HCT116 (cell line): ENCODE measurements around the gene TMEM260. TPM values are rescaled to one million over a fixed set of nuclear protein-coding genes. Genes with fewer than 3 reads are reported as not detected.

Experiments
- ATAC-seq: fragments of 200-7000 bp; cut with Tn5 transposase; 2 replicates; pipeline ENCODE4 v1.9.1; 2020; ENCODE audit warnings: mild to moderate bottlenecking, moderate library complexity
- BruUV-seq: library from RNA; stranded (reverse); fragments of 400-500 nt; replicated peaks from 2 replicates; lab custom pipeline; 2021; lab: Mats Ljungman, UMichigan
- CTCF ChIA-PET: fragments of 300-600 bp; sonication (Branson Sonifier 250); formaldehyde crosslinking; loops from one replicate; lab custom pipeline; 2021; ENCODE audit warnings: antibody characterized with exemption; lab: Charles Lee
- POLR2A ChIA-PET: fragments of 300-600, 350-600 bp; sonication (Branson Sonifier 250); formaldehyde crosslinking; loops from one replicate; lab custom pipeline; 2021; ENCODE audit warnings: antibody characterized with exemption; lab: Charles Lee
- RAD21 ChIA-PET, 2 experiments: fragments of 300-600 bp; sonication (Branson Sonifier 250); formaldehyde crosslinking; loops; one replicate each; lab custom pipeline; 2023; ENCODE audit warnings: low total read pairs in 2 of 2; ENCODE audit not compliant: uncharacterized antibody in 2 of 2, unreplicated experiment in 2 of 2, low non-redundant PET in 1 of 2; lab: Charles Lee
- DNase-seq: peaks from one replicate; pipeline ENCODE4 v3.0.0-alpha.2; 2010; ENCODE audit warnings: low read depth, low spot score
- H2AFZ ChIP-seq: fragments of 200-600 bp; shearing (Covaris generic), sonication (generic); 2 replicates; pipeline ENCODE4 v1.6.1; 2017; ENCODE audit warnings: low read depth, mixed run types, mixed read lengths, antibody characterized with exemption, low read length; ENCODE audit not compliant: poor library complexity, severe bottlenecking
- H3K27ac ChIP-seq: 2 replicates; pipeline ENCODE4 v1.5.1; 2012; ENCODE audit warnings: low read depth, low read length
- H3K27me3 ChIP-seq: fragments of 200-600 bp; sonication (generic); 2 replicates; pipeline ENCODE4 v1.6.1; 2016; ENCODE audit warnings: mixed run types, low read length, mixed read lengths; ENCODE audit not compliant: insufficient read depth
- H3K36me3 ChIP-seq, 2 experiments: fragments of 200-500 bp in 1 of 2; fragments of 200-600 bp in 1 of 2; sonication (Bioruptor generic) in 1 of 2; sonication (generic) in 1 of 2; 2 replicates each; pipeline versions ENCODE4 v1.5.1 to v1.6.1; 2014 to 2016; ENCODE audit warnings: low read length in 2 of 2, inconsistent platforms in 1 of 2, mixed read lengths in 1 of 2, mixed run types in 1 of 2; ENCODE audit not compliant: insufficient read depth in 2 of 2, control insufficient read depth in 1 of 2
- H3K4me1 ChIP-seq, 2 experiments: fragments of 200-600 bp in 1 of 2; sonication (generic) in 1 of 2; 2 replicates each; pipeline versions ENCODE4 v1.5.1 to v1.6.1; 2012 to 2017; ENCODE audit warnings: low read length in 2 of 2, inconsistent platforms in 1 of 2, mild to moderate bottlenecking in 1 of 2, mixed read lengths in 1 of 2, mixed run types in 1 of 2, moderate library complexity in 1 of 2; ENCODE audit not compliant: insufficient read depth in 2 of 2, control insufficient read depth in 1 of 2
- H3K4me2 ChIP-seq: fragments of 200-600 bp; sonication (generic); 2 replicates; pipeline ENCODE4 v1.6.1; 2017; ENCODE audit warnings: mixed run types, low read length, mixed read lengths
- H3K4me3 ChIP-seq, 2 experiments: fragments of 200-600 bp in 1 of 2; sonication (generic) in 1 of 2; replicated peaks in 1 of 2; 2 replicates each; pipeline ENCODE4 v1.5.1; 2011 to 2016; ENCODE audit warnings: low read length in 2 of 2, control low read depth in 1 of 2, low read depth in 1 of 2, mild to moderate bottlenecking in 1 of 2, mixed read lengths in 1 of 2, mixed run types in 1 of 2
- H3K79me2 ChIP-seq: fragments of 200-600 bp; sonication (generic); 2 replicates; pipeline ENCODE4 v1.6.1; 2017; ENCODE audit warnings: mild to moderate bottlenecking, mixed run types, low read length, moderate library complexity, mixed read lengths; ENCODE audit not compliant: insufficient read depth
- H3K9ac ChIP-seq: fragments of 200-600 bp; sonication (generic); 2 replicates; pipeline ENCODE4 v1.6.1; 2016; ENCODE audit warnings: low read length, mixed read lengths
- H3K9me2 ChIP-seq: fragments of 200-600 bp; sonication (generic), shearing (Covaris generic); 2 replicates; pipeline ENCODE4 v1.6.1; 2017; ENCODE audit warnings: mixed run types, mild to moderate bottlenecking, moderate library complexity; ENCODE audit not compliant: insufficient read depth
- H3K9me3 ChIP-seq, 2 experiments: fragments of 200-500 bp in 1 of 2; fragments of 200-600 bp in 1 of 2; sonication (Bioruptor generic) in 1 of 2; sonication (generic) in 1 of 2; 2 replicates each; pipeline ENCODE4 v1.6.1; 2014 to 2017; ENCODE audit warnings: low read length in 2 of 2, mixed read lengths in 2 of 2, inconsistent platforms in 1 of 2, low read depth in 1 of 2, mild to moderate bottlenecking in 1 of 2, mixed run types in 1 of 2, moderate library complexity in 1 of 2; ENCODE audit not compliant: control insufficient read depth in 1 of 2, insufficient read depth in 1 of 2
- H4K20me1 ChIP-seq: fragments of 200-600 bp; sonication (generic), shearing (Covaris generic); 2 replicates; pipeline ENCODE4 v1.6.1; 2017; ENCODE audit warnings: mixed run types, mild to moderate bottlenecking, moderate library complexity; ENCODE audit not compliant: insufficient read depth
- EGR1 ChIP-seq: IDR thresholded peaks from 2 replicates; pipeline ENCODE4 v1.6.1; 2012; ENCODE audit warnings: low read depth
- EZH2 ChIP-seq: fragments of 200-600 bp; sonication (generic); IDR thresholded peaks from 2 replicates; pipeline ENCODE4 v1.6.1; 2017; ENCODE audit warnings: antibody characterized with exemption, mixed run types
- FOSL1 ChIP-seq: IDR thresholded peaks from 2 replicates; pipeline ENCODE4 v1.6.1; 2012; ENCODE audit warnings: low read depth
- RAD21 ChIP-seq: IDR thresholded peaks from 2 replicates; pipeline ENCODE4 v1.6.1; 2012; ENCODE audit warnings: low read depth, mild to moderate bottlenecking
- YY1 ChIP-seq: IDR thresholded peaks from 2 replicates; pipeline ENCODE4 v1.6.1; 2011; ENCODE audit warnings: low read length, low read depth, moderate library complexity, mild to moderate bottlenecking; ENCODE audit not compliant: insufficient replicate concordance; ENCODE audit errors: extremely low read depth
- ZFX ChIP-seq: fragments of 450-650 bp; IDR thresholded peaks from 2 replicates; pipeline ENCODE4 v1.6.1; 2017
- intact Hi-C: fragments of 100-400 bp; cut with micrococcal nuclease; formaldehyde crosslinking; loops from 2 replicates; pipeline ENCODE4 v1.10.0; 2022
- total RNA-seq: library from RNA; stranded (reverse); gene quantifications from one replicate; pipeline ENCODE4 v1.2.1, GENCODE V29; 2021; ENCODE audit not compliant: unreplicated experiment
- TF ChIP-seq, protein P1 (sequence below): IDR thresholded peaks from 2 replicates; pipeline ENCODE4 v1.6.1; 2011; ENCODE audit warnings: mild to moderate bottlenecking, low read length, moderate library complexity; ENCODE audit not compliant: insufficient replicate concordance; ENCODE audit errors: extremely low read depth

TMEM260 gene
- total RNA-seq, 1 experiment from 2014 or later: 12.5 TPM

DNA sequence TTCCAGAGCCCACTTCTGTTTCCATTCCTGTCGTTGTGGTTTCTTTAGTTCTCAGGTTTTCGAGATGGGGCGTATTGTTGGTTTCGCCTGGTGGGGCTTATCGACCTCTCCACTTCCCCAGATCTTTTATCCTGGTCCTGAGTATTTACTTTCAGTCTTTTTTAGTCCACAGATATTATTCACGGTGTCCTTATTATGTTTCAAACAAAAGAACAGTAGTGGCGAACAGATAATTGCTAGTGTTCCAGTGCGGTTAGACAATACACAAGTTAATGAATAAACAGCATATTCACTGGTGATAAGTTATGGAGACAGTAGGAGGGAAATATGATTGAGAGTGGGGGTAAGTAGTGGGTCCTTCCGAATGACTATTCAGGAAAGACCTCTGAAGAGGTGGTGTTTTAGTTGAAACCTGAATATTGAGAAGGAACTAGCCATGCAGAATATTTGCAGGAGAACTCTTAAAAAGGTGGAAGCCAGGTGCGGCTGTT, 668 bp downstream of the TMEM260 start:
- ChIA-PET POLR2A (interaction anchor here (0.9 to 1.0 kb wide), 5 partner anchors 8 to 72 kb away, joined by 3 to 5 read pairs (median 4); no protein-coding TSS in a partner anchor), CTCF (interaction anchor here (0.8 to 1.0 kb wide), 2 partner anchors 11 to 90 kb away, joined by 4 to 5 read pairs; no protein-coding TSS in a partner anchor), RAD21 (no interaction called here)
- peaks cover 44% of the 10 kb centered on the region for H3K79me2 ChIP-seq
- no peak for ATAC-seq
- peaks cover 10 to 15% of the 10 kb centered on the region in 2 experiments for H3K4me1 ChIP-seq
- H3K27ac ChIP-seq: peak overlapping the region; percentile 50; the same call in 1 of the 2 replicates
- intact Hi-C loops: no loop called here
- no peak for TF ChIP-seq FOSL1
- DNase-seq: no peak
- H3K4me3 ChIP-seq: peak overlapping the region; percentile 88 to 97
- H3K27me3 ChIP-seq: no peaks in the 10 kb centered on the region
- H3K36me3 ChIP-seq: no peaks in the 10 kb centered on the region
- no peaks in the 10 kb centered on the region for H3K9me3 ChIP-seq
- no peaks in the 10 kb centered on the region for H3K9me2 ChIP-seq
- peak overlapping the region; percentile 88 for H3K9ac ChIP-seq
- no peaks in the 10 kb centered on the region for H4K20me1 ChIP-seq
- no peak overlapping the region for H2AFZ ChIP-seq
- BruUV-seq: TSS peak; percentile 65
- H3K4me2 ChIP-seq: peak overlapping the region; percentile 94

- H4K20me1 ChIP-seq: no peaks in the 10 kb centered on the region
- ChIA-PET POLR2A (no interaction called here), CTCF (no interaction called here)
- TF ChIP-seq RAD21 (no peak), FOSL1 (no peak), YY1 (no peak), EZH2 (no peak), EGR1 (no peak), ZFX (no peak)
- TF ChIP-seq, protein P1, sequence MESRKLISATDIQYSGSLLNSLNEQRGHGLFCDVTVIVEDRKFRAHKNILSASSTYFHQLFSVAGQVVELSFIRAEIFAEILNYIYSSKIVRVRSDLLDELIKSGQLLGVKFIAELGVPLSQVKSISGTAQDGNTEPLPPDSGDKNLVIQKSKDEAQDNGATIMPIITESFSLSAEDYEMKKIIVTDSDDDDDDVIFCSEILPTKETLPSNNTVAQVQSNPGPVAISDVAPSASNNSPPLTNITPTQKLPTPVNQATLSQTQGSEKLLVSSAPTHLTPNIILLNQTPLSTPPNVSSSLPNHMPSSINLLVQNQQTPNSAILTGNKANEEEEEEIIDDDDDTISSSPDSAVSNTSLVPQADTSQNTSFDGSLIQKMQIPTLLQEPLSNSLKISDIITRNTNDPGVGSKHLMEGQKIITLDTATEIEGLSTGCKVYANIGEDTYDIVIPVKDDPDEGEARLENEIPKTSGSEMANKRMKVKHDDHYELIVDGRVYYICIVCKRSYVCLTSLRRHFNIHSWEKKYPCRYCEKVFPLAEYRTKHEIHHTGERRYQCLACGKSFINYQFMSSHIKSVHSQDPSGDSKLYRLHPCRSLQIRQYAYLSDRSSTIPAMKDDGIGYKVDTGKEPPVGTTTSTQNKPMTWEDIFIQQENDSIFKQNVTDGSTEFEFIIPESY: no peak
- TF ChIP-seq, all 23 proteins: peak for 0
- Histone ChIP-seq H3K9me2 (no peaks in the 10 kb centered on the region), H3K36me3 (peaks cover 0 to 3% of the 10 kb centered on the region in 2 experiments; a peak in 2 of 4 replicates), H3K9ac (no peak overlapping the region), H3K79me2 (peaks cover 44% of the 10 kb centered on the region), H3K4me2 (peak overlapping the region; percentile 94), H3K4me3 (peak overlapping the region; percentile 88 to 97), H3K27ac (no peak overlapping the region), H3K27me3 (no peaks in the 10 kb centered on the region), H2AFZ (no peak overlapping the region), H3K4me1 (peaks cover 10 to 15% of the 10 kb centered on the region in 2 experiments), H3K9me3 (no peaks in the 10 kb centered on the region)
- ATAC-seq (no peak), DNase-seq (no peak)
- no TSS peak for BruUV-seq
- intact Hi-C loops: no loop called here
- RAD21 ChIA-PET: no interaction called here
Measured at GRCh38 chr14:56581041-56581727, 1.6 kb downstream of the TMEM260 start.
